Endothelial cell of umbilical vein (primary cell): Measurements from ENCODE around the gene VMP1. TPM values are rescaled to one million over a fixed set of nuclear protein-coding genes. Genes with fewer than 3 reads are reported as not detected.

ENCODE experiments used
- BruUV-seq: library from RNA; stranded (reverse); fragments of 400-500 nt; replicated peaks from 2 replicates; lab custom pipeline; 2021; lab: Mats Ljungman, UMichigan
- CTCF ChIA-PET: fragments of 300-600, 350-600 bp; sonication (Branson Sonifier 250); formaldehyde crosslinking; loops from one replicate; lab custom pipeline; 2021; ENCODE audit warnings: antibody characterized with exemption, inconsistent platforms; lab: Charles Lee
- POLR2A ChIA-PET: fragments of 300-600, 350-600 bp; sonication (Branson Sonifier 250); formaldehyde crosslinking; loops from one replicate; lab custom pipeline; 2021; ENCODE audit warnings: antibody characterized with exemption, inconsistent platforms; lab: Charles Lee
- DNase-seq: peaks from one replicate; pipeline ENCODE4 v3.0.0-alpha.2; 2011; ENCODE audit warnings: low read depth, low spot score
- FAIRE-seq: peaks from 2 replicates; lab custom pipeline; 2011; peaks lifted over from hg19 to GRCh38; lab: Jason Lieb, UNC
- H2AFZ ChIP-seq: 2 replicates; pipeline ENCODE4 v1.6.0; 2012; ENCODE audit warnings: low read depth, low read length, control low read depth, inconsistent platforms
- H3K27ac ChIP-seq: 2 replicates; pipeline ENCODE4 v1.5.1; 2011; ENCODE audit warnings: low read depth, mild to moderate bottlenecking, control low read depth, low read length, moderate library complexity; ENCODE audit not compliant: insufficient read depth
- H3K27me3 ChIP-seq, 2 experiments: 2 replicates each; pipeline versions ENCODE4 v1.6.0 to v1.6.1; 2011; ENCODE audit warnings: low read length in 2 of 2, mixed read lengths in 1 of 2; ENCODE audit not compliant: control insufficient read depth in 2 of 2, insufficient read depth in 2 of 2
- H3K36me3 ChIP-seq, 2 experiments: 2 replicates in 1 of 2; 3 replicates in 1 of 2; pipeline ENCODE4 v1.5.1; 2011; ENCODE audit warnings: low read length in 2 of 2, mild to moderate bottlenecking in 1 of 2, moderate library complexity in 1 of 2; ENCODE audit not compliant: control insufficient read depth in 2 of 2, insufficient read depth in 2 of 2; ENCODE audit errors: extremely low read depth in 1 of 2
- H3K4me1 ChIP-seq: 3 replicates; pipeline ENCODE4 v1.5.1; 2011; ENCODE audit warnings: mild to moderate bottlenecking, low read length; ENCODE audit not compliant: control insufficient read depth, insufficient read depth; ENCODE audit errors: extremely low read depth
- H3K4me2 ChIP-seq: 2 replicates; pipeline ENCODE4 v1.6.1; 2011; ENCODE audit warnings: low read length, control low read depth, mixed read lengths; ENCODE audit not compliant: insufficient read depth
- H3K4me3 ChIP-seq, 3 experiments: fragments of 200-600 bp in 1 of 3; sonication (generic), shearing (Covaris generic) in 1 of 3; replicated peaks in 1 of 3; 2 replicates each; pipeline ENCODE4 v1.5.1; 2011 to 2016; ENCODE audit warnings: control low read depth in 3 of 3, low read length in 3 of 3, mild to moderate bottlenecking in 2 of 3, inconsistent platforms in 1 of 3, low read depth in 1 of 3, moderate library complexity in 1 of 3; ENCODE audit not compliant: insufficient read depth in 1 of 3
- H3K79me2 ChIP-seq: 2 replicates; pipeline ENCODE4 v1.6.0; 2012; ENCODE audit warnings: low read length, inconsistent platforms; ENCODE audit not compliant: control insufficient read depth, insufficient read depth
- H3K9ac ChIP-seq: replicated peaks from 2 replicates; pipeline ENCODE3; 2011; ENCODE audit warnings: low read length, control low read depth; ENCODE audit not compliant: insufficient read depth; ENCODE audit errors: extremely low read depth
- H3K9me1 ChIP-seq: replicated peaks from 3 replicates; pipeline ENCODE4 v1.6.0; 2011; ENCODE audit warnings: mild to moderate bottlenecking, low read length; ENCODE audit not compliant: control insufficient read depth, insufficient read depth; ENCODE audit errors: extremely low read depth
- H3K9me3 ChIP-seq: replicated peaks from 2 replicates; pipeline ENCODE4 v1.5.1; 2012; ENCODE audit warnings: low read length, inconsistent platforms; ENCODE audit not compliant: control insufficient read depth, insufficient read depth
- H4K20me1 ChIP-seq: replicated peaks from 2 replicates; pipeline ENCODE3; 2011; ENCODE audit warnings: mild to moderate bottlenecking, low read length; ENCODE audit not compliant: control insufficient read depth, insufficient read depth; ENCODE audit errors: extremely low read depth
- CTCF ChIP-seq, 2 donors: IDR thresholded peaks; 1 replicate in 1 of 2; 2 replicates in 1 of 2; pipeline ENCODE4 v1.5.1; 2011; ENCODE audit warnings: low read length in 2 of 2, mild to moderate bottlenecking in 2 of 2, moderate library complexity in 2 of 2, control low read depth in 1 of 2, inconsistent platforms in 1 of 2, low read depth in 1 of 2; ENCODE audit not compliant: insufficient read depth in 1 of 2; ENCODE audit errors: extremely low read depth in 1 of 2
- EZH2 ChIP-seq: IDR thresholded peaks from 2 replicates; pipeline ENCODE4 v1.6.1; 2012; ENCODE audit warnings: borderline replicate concordance, low read depth, mild to moderate bottlenecking, moderate library complexity, low read length, inconsistent platforms; ENCODE audit not compliant: severe bottlenecking
- FOS ChIP-seq: IDR thresholded peaks from 2 replicates; pipeline ENCODE4 v1.6.1; 2011; ENCODE audit warnings: mild to moderate bottlenecking, low read length, moderate library complexity, borderline replicate concordance; ENCODE audit not compliant: insufficient read depth
- GATA2 ChIP-seq: IDR thresholded peaks from 2 replicates; pipeline ENCODE4 v1.7.0; 2011; ENCODE audit warnings: low read depth, mild to moderate bottlenecking, moderate library complexity, mixed read lengths, low read length; ENCODE audit not compliant: insufficient read length, insufficient read depth
- JUN ChIP-seq: IDR thresholded peaks from 2 replicates; pipeline ENCODE4 v1.6.1; 2011; ENCODE audit warnings: borderline replicate concordance, low read depth; ENCODE audit not compliant: insufficient read length, insufficient read depth
- MAX ChIP-seq: IDR thresholded peaks from 2 replicates; pipeline ENCODE4 v1.6.1; 2011; ENCODE audit not compliant: insufficient read depth, insufficient read length
- MYC ChIP-seq: IDR thresholded peaks from one replicate; pipeline ENCODE4 v1.6.1; 2011; ENCODE audit warnings: mild to moderate bottlenecking, low read depth, low read length
- POLR2A ChIP-seq: IDR thresholded peaks from 2 replicates; pipeline ENCODE4 v1.6.1; 2012; ENCODE audit warnings: low read depth, mild to moderate bottlenecking, control low read depth, low read length
- POLR2AphosphoS5 ChIP-seq: IDR thresholded peaks from 2 replicates; pipeline ENCODE4 v1.6.1; 2012; ENCODE audit warnings: low read depth, mild to moderate bottlenecking, control low read depth, low read length, moderate library complexity; ENCODE audit not compliant: insufficient read depth
- dilution Hi-C: fragments of 300-500 bp; cut with MboI; formaldehyde crosslinking; loops from one replicate; pipeline ENCODE4 v1.15.0; 2019; ENCODE audit warnings: low sequenced_read_pairs; ENCODE audit not compliant: extremely low pct_ligation_motif_present
- intact Hi-C: fragments of 100-400 bp; cut with micrococcal nuclease; formaldehyde crosslinking; loops from one replicate; pipeline ENCODE4 v1.10.0; 2022
- polyA plus RNA-seq, 4 experiments: library from polyadenylated mRNA; depleted of rRNA in 3 of 4; stranded (reverse) in 3 of 4; unstranded in 1 of 4; fragments of >200 nt; gene quantifications; 2 replicates each; pipeline versions ENCODE4 v1.2.1 to v1.2.3, GENCODE V29; 2011 to 2012; ENCODE audit warnings: missing spikeins in 1 of 4
- total RNA-seq: library from RNA; stranded (reverse); gene quantifications from 2 replicates; pipeline ENCODE4 v1.2.3, GENCODE V29; 2021

VMP1 gene
- total and polyA plus RNA-seq, 2 donors (not counting 3 experiments of a cell fraction or from before 2014, with no cell fraction given), result 138 to 270 TPM

- ChIA-PET CTCF (interaction anchor here (0.7 to 5.1 kb wide), 15 partner anchors 17 to 161 kb away, joined by 3 to 110 read pairs (median 5); no protein-coding TSS in a partner anchor), POLR2A (interaction anchor here (0.6 to 4.8 kb wide), 3 partner anchors 89 to 491 kb away, joined by 3 to 224 read pairs (median 14); no protein-coding TSS in a partner anchor)
- H3K4me3 ChIP-seq, result no peak overlapping the region
- no peak overlapping the region for H2AFZ ChIP-seq
- H4K20me1 ChIP-seq, result no peaks in the 10 kb centered on the region
- intact Hi-C loops, result loop anchor here (1.0 kb wide), 2 partner anchors 90 to 106 kb away; no protein-coding TSS in a partner anchor
- no peak for DNase-seq
- no peaks in the 10 kb centered on the region for H3K36me3 ChIP-seq
- no TSS peak for BruUV-seq
- dilution Hi-C loops, result no loop called here
- H3K9me1 ChIP-seq, result no peaks in the 10 kb centered on the region
- H3K4me1 ChIP-seq, result peaks cover 48% of the 10 kb centered on the region
- H3K9ac ChIP-seq, result no peak overlapping the region
- peak overlapping the region; percentile 60 for H3K4me2 ChIP-seq
- peak overlapping the region; percentile 100 for H3K27ac ChIP-seq
- peaks cover 15% of the 10 kb centered on the region for H3K79me2 ChIP-seq
- no peaks in the 10 kb centered on the region for H3K27me3 ChIP-seq
- no peak for FAIRE-seq
- TF ChIP-seq MYC, result no peak
- TF ChIP-seq CTCF (IDR thresholded peaks at IDR 0.05; ENCODE audit: extremely low read depth in 1 of 2, insufficient read depth in 1 of 2, low read depth in 1 of 2, low read length in 2 of 2), result no peak
- TF ChIP-seq JUN, result no peak
- TF ChIP-seq GATA2, result no peak
- no peak for TF ChIP-seq POLR2AphosphoS5
- TF ChIP-seq EZH2, result no peak
- no peak for TF ChIP-seq FOS
- no peak for TF ChIP-seq MAX
- TF ChIP-seq POLR2A, result no peak
- no peaks in the 10 kb centered on the region for H3K9me3 ChIP-seq
Observed at GRCh38 chr17:59752922-59753321, 45.5 kb downstream of the VMP1 start.
